ENCODE results near the gene CAP2. TPM values are rescaled to one million over a fixed set of nuclear protein-coding genes. Genes with fewer than 3 reads are reported as not detected.
"Not testable (repeated sequence)": the region's sequence is repeated elsewhere in the genome, so short reads cannot be mapped to it uniquely, and the experiment has no call there.

CAP2 gene
- total RNA-seq, 4 donors from 2014 or later: 11.8 to 27.6 (median 15.0) TPM

DNA sequence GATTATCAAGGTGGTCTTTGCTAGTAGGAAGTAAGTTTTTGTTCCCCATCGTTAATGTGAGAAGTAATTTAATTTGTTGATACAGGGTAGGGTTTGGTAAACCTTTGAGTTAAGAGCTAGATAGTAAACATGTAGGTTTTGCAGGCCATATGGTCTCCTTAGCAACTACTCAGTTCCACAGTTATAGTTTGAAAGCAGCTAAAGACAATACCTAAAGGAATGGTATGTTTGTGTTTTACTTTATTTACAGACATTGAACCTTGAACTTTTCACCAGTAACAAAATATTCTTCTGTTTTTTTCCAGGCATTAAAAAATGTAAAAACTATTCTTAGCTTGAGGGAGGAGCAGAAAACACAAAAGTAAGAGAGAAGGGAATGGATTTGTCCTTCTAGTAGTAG lies 1.7 kb downstream of the CAP2 start:
- TF ChIP-seq, protein P1, sequence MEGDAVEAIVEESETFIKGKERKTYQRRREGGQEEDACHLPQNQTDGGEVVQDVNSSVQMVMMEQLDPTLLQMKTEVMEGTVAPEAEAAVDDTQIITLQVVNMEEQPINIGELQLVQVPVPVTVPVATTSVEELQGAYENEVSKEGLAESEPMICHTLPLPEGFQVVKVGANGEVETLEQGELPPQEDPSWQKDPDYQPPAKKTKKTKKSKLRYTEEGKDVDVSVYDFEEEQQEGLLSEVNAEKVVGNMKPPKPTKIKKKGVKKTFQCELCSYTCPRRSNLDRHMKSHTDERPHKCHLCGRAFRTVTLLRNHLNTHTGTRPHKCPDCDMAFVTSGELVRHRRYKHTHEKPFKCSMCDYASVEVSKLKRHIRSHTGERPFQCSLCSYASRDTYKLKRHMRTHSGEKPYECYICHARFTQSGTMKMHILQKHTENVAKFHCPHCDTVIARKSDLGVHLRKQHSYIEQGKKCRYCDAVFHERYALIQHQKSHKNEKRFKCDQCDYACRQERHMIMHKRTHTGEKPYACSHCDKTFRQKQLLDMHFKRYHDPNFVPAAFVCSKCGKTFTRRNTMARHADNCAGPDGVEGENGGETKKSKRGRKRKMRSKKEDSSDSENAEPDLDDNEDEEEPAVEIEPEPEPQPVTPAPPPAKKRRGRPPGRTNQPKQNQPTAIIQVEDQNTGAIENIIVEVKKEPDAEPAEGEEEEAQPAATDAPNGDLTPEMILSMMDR (IDR thresholded peaks at IDR 0.05): no peak
- TF ChIP-seq POLR2A (IDR thresholded peaks at IDR 0.05): no peak
- DNase-seq: no peak
- intact Hi-C loops (cut with DNase I; ENCODE audit: low total_unique reads): no loop called here
- H3K36me3 ChIP-seq: no peaks in the 10 kb centered on the region
- no peaks in the 10 kb centered on the region for H3K4me1 ChIP-seq
- H3K4me3 ChIP-seq: no peak overlapping the region
- no peaks in the 10 kb centered on the region for H3K9me3 ChIP-seq
- peak overlapping the region in 1 of 2 donors; percentile 98 for H3K27ac ChIP-seq
- no peaks in the 10 kb centered on the region for H3K27me3 ChIP-seq

DNA sequence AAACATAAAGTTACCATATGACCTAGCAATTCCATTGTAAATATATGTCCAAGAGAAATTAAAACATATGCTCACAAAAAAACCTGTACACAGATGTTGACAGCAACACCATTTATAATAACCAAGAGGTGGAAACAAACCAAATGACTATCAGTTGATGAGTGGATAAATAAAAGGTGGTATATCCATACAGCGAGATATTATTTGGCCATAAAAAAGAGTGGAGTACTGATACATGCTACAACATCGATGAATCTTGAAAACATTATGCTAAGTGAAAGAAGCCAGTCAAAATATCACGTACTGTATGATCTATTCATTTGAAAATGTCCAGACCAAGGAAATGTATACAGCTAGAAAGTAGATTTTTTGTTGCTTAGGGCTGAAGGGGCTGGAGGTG lies 2.9 kb downstream of the CAP2 start:
- no peaks in the 10 kb centered on the region for H3K36me3 ChIP-seq

DNA sequence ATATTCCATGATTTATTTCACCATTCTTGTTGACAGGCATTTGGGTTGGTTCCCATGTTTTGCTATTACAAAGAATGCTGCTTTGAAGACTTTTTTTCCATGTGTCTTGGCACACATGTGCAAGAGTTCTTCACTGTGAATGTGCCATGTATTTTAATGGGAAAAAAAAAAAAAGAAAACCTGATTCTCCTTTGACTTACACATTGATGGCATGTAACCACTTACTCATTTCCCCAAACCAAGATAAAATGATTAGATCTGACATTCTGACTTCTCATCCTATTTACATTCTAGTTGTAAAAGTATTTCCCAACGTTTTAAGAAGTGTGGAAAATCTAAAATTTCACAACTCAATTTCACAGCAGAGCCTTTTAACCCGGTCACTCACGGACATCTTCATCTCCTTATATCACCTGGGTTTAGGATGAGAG lies 4.4 kb downstream of the CAP2 start:
- intact Hi-C loops (cut with DNase I; ENCODE audit: low total_unique reads): no loop called here
- no peaks in the 10 kb centered on the region for H3K27me3 ChIP-seq

More for the DNA sequence above, 2.9 kb downstream of the CAP2 start:
- TF ChIP-seq, protein P1 (IDR thresholded peaks at IDR 0.05): no peak
- no peak for TF ChIP-seq POLR2A (IDR thresholded peaks at IDR 0.05)
- intact Hi-C loops (cut with DNase I; ENCODE audit: low total_unique reads): no loop called here
- DNase-seq: no peak
- H3K9me3 ChIP-seq: no peaks in the 10 kb centered on the region
- no peak overlapping the region for H3K27ac ChIP-seq
- no peak overlapping the region for H3K4me3 ChIP-seq
- H3K4me1 ChIP-seq: no peaks in the 10 kb centered on the region
- no peaks in the 10 kb centered on the region for H3K27me3 ChIP-seq

DNA sequence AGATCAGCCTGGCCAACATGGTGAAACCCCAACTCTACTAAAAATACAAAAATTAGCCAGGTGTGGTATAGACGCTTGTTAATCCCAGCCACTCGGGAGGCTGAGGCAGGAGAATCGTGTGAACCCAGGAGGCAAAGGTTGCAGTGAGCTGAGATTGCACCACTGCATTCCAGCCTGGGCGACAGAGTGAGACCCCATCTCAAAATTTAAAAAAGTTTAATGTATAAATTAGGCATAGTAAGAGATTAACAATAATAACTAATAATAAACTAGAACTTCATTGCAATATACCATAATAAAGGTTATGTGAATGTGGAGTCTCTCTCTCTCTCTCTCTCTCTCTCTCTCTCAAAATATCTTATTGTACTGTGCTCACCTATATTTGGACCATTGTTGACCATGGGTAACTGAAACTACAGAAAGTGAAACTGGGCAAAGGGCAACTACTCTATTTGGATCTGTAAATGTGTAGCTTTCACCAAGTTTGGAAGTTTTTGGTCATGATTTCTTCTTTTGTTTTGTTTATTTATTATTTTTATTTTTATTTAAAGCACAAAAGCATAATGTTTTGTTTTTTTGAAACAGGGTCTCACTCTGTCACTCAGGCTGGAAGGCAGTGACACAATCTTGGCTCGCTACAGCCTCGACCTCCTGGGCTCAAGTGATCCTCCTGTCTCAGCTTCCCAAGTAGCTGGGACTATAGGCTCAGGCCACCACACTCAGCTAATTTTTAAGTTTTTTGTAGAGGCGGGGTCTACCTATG lies 12.0 kb downstream of the CAP2 start:
- H3K27ac ChIP-seq, DNase-seq: not testable (repeated sequence)

More for the DNA sequence above, 4.4 kb downstream of the CAP2 start:
- TF ChIP-seq POLR2A (IDR thresholded peaks at IDR 0.05): no peak
- TF ChIP-seq, protein P1 (IDR thresholded peaks at IDR 0.05): no peak
- no peak overlapping the region for H3K27ac ChIP-seq
- no peaks in the 10 kb centered on the region for H3K4me1 ChIP-seq
- H3K4me3 ChIP-seq: no peak overlapping the region
- no peak for DNase-seq
- no peaks in the 10 kb centered on the region for H3K9me3 ChIP-seq
- no peaks in the 10 kb centered on the region for H3K36me3 ChIP-seq

DNA sequence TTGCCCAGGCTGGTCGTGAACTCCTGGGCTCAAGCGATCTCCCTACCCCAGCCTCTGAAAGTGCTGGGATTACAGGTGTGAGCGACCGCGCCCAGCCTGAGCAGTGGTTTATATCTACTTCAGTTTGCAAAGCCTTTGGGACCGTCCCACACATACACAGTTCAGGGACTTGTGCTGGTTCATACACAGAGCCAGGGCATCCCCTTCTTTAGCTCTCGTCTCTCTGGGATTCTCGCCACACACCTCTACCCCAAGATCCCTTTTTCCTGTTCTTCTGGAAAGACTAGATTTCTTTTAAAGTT lies 12.5 kb downstream of the CAP2 start:
- H3K9me3 ChIP-seq: no peaks in the 10 kb centered on the region
- no peaks in the 10 kb centered on the region for H3K36me3 ChIP-seq
- DNase-seq: no peak
- H3K4me1 ChIP-seq: no peaks in the 10 kb centered on the region
- intact Hi-C loops (cut with DNase I; ENCODE audit: low total_unique reads): no loop called here
- TF ChIP-seq POLR2A (IDR thresholded peaks at IDR 0.05): no peak
- TF ChIP-seq, protein P1 (IDR thresholded peaks at IDR 0.05): no peak
- H3K27ac ChIP-seq: no peak overlapping the region
- H3K27me3 ChIP-seq: no peaks in the 10 kb centered on the region
- no peak overlapping the region for H3K4me3 ChIP-seq

More for the DNA sequence above, 12.0 kb downstream of the CAP2 start:
- intact Hi-C loops (cut with DNase I; ENCODE audit: low total_unique reads); H3K36me3 ChIP-seq; H3K4me1 ChIP-seq; H3K9me3 ChIP-seq; H3K27me3 ChIP-seq; H3K4me3 ChIP-seq: not testable (repeated sequence)

Measured in uterus (tissue), 4 donors.